GM12891 (cell line): ENCODE data around the gene ZNF648.

Experiments
- PAX5 ChIP-seq: IDR thresholded peaks from 2 replicates; pipeline ENCODE4 v1.6.1; 2011; ENCODE audit warnings: low read length, moderate library complexity, mild to moderate bottlenecking; ENCODE audit not compliant: insufficient read depth, severe bottlenecking
- POLR2A ChIP-seq: IDR thresholded peaks from 2 replicates; pipeline ENCODE4 v1.6.1; 2011; ENCODE audit warnings: low read depth, low read length, control low read depth
- POLR2AphosphoS5 ChIP-seq: IDR thresholded peaks from 2 replicates; pipeline ENCODE4 v1.6.1; 2011; ENCODE audit warnings: low read depth, low read length, control low read depth
- POU2F2 ChIP-seq: IDR thresholded peaks from 2 replicates; pipeline ENCODE4 v1.6.1; 2011; ENCODE audit warnings: low read depth, mild to moderate bottlenecking, control low read depth, low read length, moderate library complexity
- SPI1 ChIP-seq: IDR thresholded peaks from 2 replicates; pipeline ENCODE4 v1.6.1; 2011; ENCODE audit warnings: low read depth, low read length, control low read depth
- TAF1 ChIP-seq: IDR thresholded peaks from 2 replicates; pipeline ENCODE4 v1.6.1; 2011; ENCODE audit warnings: low read depth, low read length, control low read depth

- TF ChIP-seq POLR2AphosphoS5 (no peak), POLR2A (no peak), TAF1 (no peak), SPI1 (no peak), POU2F2 (no peak), PAX5 (no peak)
Measured at GRCh38 chr1:182051938-182052337, 9.6 kb downstream of the ZNF648 start.
